HG02938 (cell line): Measurements from ENCODE around the gene MPO.

ENCODE experiments used
- ATAC-seq: cut with Tn5 transposase; IDR thresholded peaks from one replicate; pipeline ENCODE4 v1.9.1; 2021; ENCODE audit warnings: mild to moderate bottlenecking, moderate library complexity; ENCODE audit not compliant: unreplicated experiment

Gene MPO

DNA sequence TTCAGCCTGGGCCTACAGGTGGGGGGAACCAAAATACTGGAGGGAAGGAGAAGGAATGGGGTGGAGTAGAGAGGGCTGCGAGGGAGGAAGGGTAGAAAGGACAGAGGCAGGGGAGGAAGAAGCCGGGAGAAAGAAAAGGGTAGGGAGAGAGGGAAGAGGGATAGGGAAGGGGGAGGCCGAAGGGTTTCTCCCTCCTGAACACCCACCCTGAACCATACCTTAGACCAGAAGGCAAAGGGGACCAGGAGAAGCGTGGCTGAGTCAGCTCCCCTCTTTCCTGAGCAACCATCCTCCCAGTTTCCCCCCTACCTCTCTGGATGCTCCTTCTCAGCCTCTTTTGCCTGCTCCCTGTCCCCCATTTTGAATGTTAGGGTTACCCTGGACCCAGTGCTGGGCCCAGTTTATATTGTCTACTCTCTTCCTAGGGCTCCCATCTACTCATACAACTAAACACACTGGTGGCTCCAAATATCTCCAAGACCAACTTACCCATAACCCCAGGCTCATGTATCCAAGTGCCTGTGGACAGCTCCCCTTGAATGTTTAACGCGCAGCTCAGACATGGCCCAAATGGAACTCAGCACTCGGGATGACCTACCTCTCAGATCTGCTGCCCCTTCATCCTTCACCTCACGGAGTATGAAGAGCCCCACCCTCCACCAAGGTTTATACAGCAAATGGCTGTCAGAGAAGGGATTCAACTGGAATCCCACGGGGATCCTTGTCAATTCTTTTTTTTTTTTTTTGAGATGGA is 40.0 kb upstream of the MPO start:
- no peak for ATAC-seq

DNA sequence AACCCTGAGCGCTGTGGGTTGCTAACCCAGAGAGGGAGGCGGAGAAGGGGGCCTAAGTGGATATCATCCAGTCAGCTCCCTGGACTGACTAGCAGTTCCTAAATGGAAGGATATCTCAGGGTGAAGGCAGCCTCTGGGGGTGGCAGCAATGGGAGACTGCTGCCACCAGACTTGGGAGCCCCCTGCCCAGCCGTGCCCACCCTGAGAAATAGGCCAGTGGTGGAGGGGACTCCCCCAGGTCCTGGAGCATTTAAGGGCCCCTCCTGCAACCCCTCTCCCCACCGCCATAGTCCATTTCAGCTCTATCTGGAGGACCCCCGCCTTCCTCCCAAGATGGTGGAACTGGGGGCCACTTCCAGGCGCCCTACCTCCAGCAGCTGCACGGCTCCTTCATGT is 39.4 kb upstream of the MPO start:
- ATAC-seq: no peak

DNA sequence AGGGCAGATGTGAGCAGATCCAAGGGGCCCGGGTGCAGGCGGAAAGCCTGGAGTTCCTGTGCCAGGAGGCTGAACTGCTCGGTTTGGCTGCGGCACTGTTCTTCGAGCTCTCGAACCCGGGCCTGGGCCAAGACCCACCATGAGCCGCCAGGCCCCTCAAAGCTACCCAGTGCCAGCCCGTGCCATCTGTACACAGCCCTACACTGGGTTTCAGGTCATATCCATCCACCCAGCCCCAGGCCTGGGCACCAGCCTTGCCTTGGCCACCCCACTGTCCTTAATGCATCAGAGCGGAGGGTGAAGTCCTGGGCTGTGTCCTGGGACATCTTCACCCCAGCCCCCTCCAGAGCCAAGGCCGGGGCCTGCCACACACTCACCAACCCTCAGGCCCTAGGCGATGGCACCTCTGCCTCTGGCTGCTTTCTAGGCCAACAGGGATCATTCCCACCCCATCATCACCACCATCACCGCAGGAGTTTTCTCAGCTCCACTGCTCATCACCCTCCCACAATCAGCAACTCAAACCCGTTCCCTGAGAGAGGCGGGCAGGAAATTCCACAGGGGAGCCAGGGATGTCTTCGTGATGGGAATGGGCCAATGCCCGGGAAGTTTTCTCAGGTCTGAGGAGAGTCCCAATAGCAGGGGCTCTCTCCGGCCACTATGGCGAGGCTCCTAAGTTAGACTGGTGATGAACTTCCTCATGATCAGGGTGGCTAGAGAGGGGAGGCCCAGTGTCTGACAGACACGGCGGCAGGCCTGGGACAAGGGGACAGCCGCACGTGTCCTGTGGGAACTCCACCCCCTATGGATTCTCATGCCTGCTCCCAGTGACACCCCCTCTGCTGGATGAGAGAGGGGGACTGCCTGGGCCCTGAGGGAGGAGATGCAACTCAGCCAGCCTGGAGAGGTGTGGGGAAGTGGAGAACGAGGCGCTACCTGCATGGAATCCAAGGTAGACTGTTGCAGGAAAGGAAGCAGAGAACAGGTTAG is 38.7 kb upstream of the MPO start:
- no peak for ATAC-seq

DNA sequence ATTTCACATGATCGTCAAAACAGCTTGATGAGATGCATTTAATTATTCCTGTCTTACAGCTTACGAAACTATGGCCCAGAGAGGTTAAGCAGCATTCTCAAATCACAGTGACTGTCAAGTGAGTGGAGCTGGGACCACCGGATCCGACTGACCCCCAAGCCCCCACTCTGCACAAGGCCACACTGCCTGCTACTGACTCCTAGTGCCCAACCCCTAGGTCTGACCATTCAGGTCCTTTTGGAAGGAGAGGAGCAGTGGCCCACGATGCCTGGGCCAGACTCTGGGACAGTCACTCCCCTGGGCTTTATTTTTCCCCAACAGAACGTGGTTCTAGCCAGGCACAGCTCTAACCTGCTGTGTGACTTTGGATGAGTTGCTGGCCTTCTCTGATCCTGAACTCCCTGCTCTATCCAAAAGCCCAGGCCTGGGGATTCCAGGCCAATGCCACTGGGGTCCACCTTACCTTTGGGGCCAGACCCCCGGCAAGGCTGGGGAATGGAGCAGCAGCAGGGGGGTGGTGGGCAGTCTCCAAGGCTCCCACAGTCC is 38.0 kb upstream of the MPO start:
- ATAC-seq: no peak

DNA sequence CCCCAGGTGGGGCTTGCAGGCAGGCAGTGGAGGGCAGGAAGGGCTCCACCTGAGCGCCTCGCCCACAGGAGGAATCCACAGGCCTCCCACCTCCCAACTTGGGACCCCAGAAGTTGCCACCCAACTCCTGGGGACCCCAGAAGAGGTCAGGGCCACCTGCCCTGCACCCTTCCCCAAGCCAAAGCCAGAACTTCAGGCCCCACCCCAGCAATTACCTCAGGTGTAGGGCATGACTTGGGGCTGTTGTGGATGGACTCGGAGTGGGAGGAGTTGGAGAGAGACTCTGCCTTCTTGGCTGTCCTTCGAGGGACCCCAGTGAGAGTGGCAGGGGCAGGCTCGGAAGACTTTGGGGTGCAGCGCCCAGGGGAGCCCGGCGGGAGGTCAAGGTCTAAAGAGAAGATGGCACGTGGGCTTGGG is 37.3 kb upstream of the MPO start:
- ATAC-seq: no peak

DNA sequence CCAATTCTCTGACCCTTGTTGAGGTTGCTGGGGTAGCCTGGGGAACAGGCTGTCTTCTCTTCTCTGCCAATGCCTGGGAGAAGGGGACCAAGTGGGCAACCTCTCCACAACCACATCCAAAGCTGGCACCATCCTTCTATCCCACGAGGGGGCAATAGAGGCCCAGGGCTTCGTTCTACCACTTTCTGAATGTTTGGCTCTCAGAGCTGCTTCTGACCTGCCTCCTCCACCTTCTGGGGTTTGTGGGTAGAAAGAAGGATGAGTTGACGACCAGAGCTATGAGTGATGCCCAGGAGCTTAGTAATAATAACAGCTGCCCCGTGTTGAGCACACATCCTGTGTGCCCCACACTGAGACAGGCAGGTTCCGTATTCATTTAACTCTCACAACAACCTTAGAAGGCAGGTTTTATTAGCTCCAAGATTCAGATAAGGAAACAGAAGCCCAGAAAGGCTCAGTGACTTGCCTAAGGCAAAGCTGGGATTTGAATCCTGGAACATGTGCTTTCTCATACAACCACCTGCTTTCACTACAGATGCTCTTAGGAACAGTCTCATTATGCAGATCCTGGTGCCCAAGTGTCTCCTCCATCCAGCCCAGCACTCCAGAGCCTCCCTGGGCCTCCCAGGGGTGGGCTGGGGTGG is 36.8 kb upstream of the MPO start:
- peak; percentile 49 for ATAC-seq

DNA sequence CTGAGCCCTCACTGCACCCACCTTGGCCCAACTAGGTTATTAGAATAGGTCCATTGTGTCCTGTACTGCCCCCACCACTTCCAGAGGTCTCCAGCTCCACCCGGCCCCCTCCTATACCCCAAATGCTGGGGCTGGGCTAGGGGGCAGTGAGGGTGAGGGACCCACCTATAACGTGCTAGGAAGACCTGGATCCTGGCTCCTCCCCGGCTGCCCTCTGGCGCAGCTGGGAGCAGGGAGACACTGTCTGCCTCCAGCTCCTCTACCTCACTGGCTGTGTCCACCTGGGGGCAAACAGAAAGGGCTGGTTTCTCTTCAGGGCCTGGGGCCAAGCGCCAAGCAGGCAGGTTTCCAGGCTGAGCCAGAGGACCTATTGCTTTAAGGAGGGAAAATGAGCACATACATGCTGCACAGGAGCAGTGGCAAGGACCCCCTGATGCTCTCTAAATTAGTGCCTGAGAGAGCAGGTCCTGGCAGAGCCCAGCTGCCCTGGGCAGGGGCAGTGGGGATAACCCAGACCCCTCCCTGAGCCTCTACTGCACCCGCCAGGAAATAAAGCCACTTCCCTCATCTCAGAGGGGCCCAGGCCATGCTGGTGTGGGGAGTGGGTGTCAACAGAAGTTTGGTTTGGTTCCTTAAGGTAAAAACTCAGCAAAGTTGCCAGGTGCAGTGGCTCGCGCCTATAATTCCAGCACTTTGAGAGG is 35.7 kb upstream of the MPO start:
- no peak for ATAC-seq

DNA sequence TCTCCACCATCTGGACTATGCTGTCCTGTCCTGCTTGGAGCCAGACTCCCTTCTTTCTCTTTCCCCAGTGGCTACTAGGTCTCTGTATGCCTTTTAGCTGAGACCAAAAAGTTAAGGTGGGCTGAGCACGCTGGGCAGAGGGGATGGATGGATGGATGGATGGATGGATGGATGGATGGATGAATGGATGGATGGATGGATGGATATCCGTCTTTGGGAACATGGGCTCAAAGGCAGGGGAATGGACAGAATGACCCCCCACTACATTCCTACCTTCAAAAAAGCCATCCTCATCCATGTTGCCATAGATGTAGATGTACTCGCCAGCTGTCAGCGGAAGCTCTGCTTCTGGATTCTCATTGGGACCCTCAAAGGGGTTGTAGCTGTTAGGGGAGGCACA is 35.0 kb upstream of the MPO start:
- ATAC-seq: no peak

DNA sequence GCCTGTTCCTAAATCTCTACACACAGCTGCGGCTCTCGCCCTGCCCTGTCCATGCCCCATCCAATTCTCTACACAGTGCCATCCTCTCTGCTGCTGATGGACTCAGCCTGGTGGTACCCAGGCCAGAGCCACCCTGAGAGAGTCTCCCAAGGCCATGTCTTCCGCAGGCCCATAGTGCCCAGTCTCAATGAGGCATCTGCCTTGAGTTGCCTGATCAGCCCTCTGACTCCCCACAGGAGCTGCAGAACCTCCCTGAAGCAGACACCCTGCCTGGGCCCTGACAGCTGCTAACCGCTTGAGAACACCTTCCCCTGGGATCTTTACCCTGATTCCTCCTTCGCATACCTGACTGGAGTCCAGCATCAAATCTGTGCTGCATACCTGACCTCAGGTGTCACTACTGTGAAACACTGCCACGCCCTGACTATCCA is 34.6 kb upstream of the MPO start:
- no peak for ATAC-seq

DNA sequence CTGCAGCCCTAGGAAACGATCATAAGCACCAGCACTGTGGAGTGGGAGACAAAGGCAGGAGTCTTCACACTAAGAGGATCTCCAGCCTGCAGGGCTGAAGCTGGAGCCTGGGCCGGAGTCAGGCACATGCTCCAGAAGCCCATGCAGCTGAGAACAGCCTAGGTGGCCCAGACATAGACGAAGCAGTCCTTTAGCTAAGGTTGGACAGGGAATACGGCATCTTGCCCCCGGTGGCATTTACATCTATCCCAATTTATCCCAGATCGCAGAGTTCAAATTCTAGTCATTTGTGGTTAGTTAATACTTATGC is 33.9 kb upstream of the MPO start:
- ATAC-seq: no peak

DNA sequence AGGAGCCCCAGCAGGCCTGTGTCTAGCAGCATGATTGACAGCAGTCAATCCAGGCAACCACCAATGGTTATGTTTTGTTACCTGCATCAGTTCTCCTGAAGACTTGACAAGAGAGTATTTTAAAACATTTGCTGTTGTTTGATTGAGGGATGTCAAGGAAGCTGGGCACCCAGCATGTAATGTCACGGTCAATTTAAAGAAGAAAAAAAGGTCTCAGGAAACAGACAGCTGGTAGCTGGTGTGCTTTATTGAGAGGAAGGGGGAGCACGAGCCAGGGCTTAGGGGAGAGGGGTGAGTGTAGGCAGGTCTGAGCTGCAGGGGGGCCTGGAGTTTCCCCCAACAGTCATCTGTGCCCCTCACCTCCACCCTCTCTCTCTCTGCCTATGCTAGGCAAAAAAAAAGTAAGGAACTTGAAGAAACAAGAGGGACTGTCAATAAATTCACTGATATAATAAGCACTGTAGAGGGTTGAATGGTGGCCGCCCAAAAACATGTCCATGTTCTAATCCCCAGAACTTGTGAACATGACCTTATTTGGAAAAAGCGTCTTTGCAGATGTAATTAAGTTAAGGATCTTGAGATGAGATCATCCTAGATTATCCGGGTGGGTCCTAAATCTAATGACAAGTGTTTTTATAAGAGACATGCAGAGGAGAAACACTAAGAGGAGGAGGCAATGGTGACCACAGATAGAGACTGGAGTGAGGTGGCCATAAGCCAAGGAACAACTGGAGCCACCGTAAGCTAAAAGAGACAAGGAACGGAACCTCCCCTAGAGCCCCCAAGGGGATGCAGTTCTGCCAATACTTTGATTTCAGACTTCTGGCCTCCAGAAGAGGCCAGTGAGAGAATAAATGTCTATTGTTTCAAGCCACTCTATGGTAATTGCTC is 33.3 kb upstream of the MPO start:
- no peak for ATAC-seq

DNA sequence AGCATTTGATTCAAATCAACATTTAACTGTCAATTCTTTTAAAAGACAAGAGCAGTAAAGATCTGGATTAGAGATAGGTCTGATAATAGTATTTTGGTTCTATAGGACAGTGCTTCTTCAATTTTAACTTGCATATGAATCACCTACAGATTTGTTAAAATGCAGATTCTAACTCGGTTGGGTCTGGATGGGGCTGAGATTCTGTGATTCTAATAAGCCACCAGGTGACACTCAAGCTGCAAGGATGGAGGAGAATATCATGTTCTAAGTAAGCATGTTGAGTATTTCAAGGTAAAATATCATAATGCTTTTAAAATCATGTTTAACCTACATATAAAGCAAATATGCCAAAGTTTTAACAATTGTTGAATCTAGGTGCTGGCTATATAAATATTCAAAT is 32.1 kb upstream of the MPO start:
- ATAC-seq: no peak

DNA sequence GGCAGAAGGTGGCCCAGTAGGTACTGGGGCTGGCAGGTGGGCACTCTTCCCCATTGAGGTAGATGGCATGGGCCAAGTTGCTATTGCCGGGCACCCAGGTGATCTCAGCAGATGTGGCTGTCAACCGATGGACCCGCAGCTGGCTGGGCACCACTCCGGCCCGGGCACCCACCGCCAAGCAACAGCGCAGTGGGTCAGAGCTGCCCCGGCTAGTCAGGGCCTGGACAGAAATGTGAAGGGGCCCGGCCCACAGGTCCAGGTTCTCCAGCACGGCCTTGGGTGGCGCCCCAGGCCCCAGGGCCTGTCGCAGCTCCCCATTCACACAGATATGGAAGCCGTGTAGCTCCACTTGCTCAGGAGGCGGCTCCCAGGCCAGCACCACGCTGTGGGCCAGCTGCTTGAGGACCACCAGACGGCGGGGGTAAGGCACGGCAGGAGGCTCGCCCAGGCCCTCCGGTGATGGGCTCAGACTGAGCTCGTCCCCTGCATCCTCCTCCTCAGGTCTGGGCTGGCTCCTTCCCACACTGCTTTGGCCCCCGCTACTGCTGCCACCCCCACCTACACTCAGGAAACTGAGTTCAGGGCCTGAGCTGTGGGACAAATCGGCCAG is 31.4 kb upstream of the MPO start:
- no peak for ATAC-seq

DNA sequence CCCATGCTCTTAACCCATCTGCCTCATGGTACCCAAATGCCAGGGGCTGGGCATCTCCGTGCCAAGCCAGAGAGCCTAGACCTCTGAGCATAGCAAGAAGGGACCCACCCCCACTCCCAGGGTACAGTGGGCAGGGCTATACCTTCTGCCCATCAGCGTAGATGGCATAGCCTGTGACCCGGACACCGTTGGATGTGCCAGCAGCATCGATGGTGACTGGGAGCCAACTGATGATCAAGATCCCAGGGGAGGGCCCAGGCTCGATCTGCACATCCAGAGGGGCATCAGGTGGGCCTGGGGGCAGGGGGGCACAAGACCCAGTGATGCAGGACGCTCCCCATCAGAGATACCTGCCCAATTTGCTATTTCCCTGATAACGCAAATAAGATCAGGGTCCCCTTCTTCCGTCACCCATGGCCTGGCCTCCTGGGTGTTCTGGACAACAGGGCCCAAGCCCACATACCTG is 30.7 kb upstream of the MPO start:
- ATAC-seq: no peak

DNA sequence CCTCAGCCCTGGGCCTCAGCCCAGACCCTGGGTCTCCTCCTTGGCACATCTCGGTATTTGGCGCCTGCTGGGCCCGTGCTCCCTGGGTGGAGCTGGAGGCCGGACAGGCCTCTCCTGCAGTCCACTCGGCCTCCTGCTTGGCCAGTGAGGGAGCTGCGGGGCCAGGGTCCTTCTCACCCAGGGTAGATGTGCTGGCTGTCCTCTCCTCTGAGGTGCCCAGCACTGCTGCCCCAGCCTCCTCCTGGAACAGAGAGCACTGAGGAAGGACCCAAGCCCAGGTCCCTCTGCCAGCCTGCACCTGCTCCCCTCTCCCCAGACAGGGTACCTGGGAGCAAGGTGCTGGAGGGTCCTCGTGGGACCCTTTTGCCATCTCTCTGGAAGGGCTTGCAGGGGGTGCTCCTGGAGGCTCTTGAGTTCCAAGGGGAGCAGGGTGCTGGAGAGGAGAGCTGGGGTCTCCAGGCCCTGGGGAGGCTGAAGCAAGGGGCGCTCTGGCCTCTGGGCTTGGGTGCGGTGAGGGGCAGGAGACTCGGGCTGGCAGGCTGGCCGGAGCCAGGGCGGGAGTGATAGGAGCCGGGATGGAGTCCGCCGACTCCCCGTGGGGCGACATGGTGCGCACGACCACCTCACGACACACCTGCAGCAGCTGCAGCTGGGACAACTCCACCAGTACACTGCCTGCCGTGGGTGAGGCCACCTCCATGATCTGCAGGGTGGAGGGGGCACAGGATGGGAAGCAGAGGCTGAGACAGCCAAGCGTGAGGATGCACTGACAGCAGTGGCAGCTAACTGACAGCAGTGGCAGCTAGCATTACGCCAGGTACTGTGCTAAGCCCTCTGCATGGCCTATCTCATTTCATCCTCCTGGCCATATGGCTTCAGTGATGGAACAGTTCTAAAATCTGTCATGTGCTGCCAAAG is 30.0 kb upstream of the MPO start:
- ATAC-seq: no peak

DNA sequence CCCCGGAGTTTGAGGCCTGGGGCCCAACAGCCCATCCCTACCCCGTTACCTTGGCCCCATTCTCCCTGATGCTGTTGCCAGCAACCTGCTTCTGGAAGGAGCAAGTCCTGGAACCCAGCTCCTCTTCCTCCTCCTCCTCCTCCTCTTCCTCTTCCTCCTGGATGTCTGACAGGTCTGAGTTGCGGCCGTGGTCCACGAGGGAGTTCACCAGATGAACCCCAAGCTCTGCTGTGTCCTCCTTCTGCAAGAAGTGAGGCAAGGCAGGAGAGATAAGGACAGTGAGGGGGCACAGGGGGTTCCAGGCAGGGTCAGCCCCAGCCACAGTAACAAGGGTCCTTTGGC is 29.2 kb upstream of the MPO start:
- ATAC-seq: no peak

DNA sequence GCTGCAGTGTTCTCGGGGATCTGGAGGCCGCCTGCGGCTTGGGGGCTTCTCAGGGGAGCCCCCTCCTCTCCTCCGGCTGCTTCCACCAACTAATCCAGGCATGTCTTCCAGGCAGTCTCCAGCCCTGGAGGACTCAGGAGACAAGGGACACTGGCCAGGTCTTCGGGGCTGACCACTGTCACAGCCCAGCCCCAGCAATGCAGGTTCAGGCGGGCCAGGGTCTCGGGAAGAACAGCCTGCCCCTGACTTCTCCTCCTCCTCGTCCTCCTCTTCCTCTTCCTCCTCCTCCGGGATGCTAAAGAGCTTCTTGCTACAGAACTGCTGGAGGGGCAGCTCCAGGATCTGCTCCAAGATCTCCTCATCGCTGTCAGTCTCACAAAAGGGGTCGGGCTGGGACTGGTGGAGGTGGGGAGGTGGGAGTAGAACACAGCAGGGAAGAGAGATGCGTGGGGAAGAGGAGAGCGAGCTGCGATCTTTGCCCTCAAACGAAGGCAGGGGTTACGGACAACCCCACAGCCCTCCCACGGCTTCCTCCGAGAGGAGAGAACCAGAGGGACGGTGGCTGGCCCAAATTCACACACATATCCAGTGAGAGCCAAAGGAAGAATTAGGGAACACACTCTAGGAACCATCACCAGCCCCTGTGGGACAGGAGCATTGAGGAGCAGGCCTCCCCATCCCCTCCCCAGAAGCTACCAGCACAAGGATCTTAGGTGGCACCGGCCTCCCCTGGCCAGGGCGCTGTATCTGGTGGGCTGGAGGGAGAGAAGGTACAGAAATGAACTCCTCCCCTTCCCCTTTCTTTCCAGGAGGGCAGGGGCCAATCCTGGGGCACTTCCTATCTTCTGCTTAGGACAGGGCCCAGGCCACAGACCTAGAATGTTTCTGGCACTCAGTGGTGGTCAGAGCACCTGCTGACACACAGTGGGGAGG is 28.5 kb upstream of the MPO start:
- ATAC-seq: no peak
